Heart left ventricle (tissue), 16 donors: ENCODE measurements around the gene CINP. TPM values are rescaled to one million over a fixed set of nuclear protein-coding genes. Genes with fewer than 3 reads are reported as not detected.

Experiments
- ATAC-seq, 4 donors: fragments of 200-7000 bp; cut with Tn5 transposase; one replicate each; pipeline ENCODE4 v1.9.1; 2020 to 2022; ENCODE audit warnings: moderate library complexity in 4 of 4, mild to moderate bottlenecking in 3 of 4, moderate number of reproducible peaks in 1 of 4
- DNase-seq, 5 donors: peaks; one replicate each; pipeline ENCODE4 v3.0.0-alpha.2; 2020
- H3K27ac ChIP-seq, 12 donors: fragments of 200-600 bp; sonication (generic) in 4 of 12; one replicate each; pipeline versions ENCODE4 v1.5.0 to v1.8.0; 2016 to 2022; ENCODE audit warnings: mild to moderate bottlenecking in 2 of 12
- H3K27me3 ChIP-seq, 9 donors: fragments of 200-600 bp; sonication (generic) in 2 of 9; one replicate each; pipeline versions ENCODE4 v1.5.1 to v1.8.0; 2016 to 2022; ENCODE audit warnings: mild to moderate bottlenecking in 3 of 9
- H3K36me3 ChIP-seq, 9 donors: fragments of 200-600 bp; sonication (generic) in 2 of 9; one replicate each; pipeline versions ENCODE4 v1.5.0 to v1.8.0; 2018 to 2022; ENCODE audit warnings: mild to moderate bottlenecking in 2 of 9
- H3K4me1 ChIP-seq, 12 donors: fragments of 200-600 bp; sonication (generic) in 4 of 12; one replicate each; pipeline versions ENCODE4 v1.5.0 to v1.8.0; 2016 to 2022; ENCODE audit warnings: mild to moderate bottlenecking in 3 of 12
- H3K4me3 ChIP-seq, 12 donors: fragments of 200-600 bp; sonication (generic) in 4 of 12; one replicate each; pipeline versions ENCODE4 v1.5.0 to v1.8.0; 2017 to 2022; ENCODE audit warnings: mild to moderate bottlenecking in 9 of 12, moderate library complexity in 4 of 12
- H3K9me3 ChIP-seq, 12 donors: fragments of 200-600 bp; sonication (generic) in 4 of 12; one replicate each; pipeline versions ENCODE4 v1.5.0 to v1.8.0; 2016 to 2022; ENCODE audit warnings: mild to moderate bottlenecking in 1 of 12
- CTCF ChIP-seq, 12 donors: fragments of 200-600 bp; sonication (generic) in 4 of 12; IDR thresholded peaks; one replicate each; pipeline versions ENCODE4 v1.5.0 to v1.8.0; 2018 to 2022; ENCODE audit warnings: antibody characterized with exemption in 12 of 12, mild to moderate bottlenecking in 5 of 12
- POLR2A ChIP-seq, 2 donors: fragments of 450-650 bp; IDR thresholded peaks; one replicate each; pipeline ENCODE4 v1.6.1; 2017; ENCODE audit warnings: antibody characterized with exemption in 2 of 2, mild to moderate bottlenecking in 2 of 2, moderate library complexity in 2 of 2
- WGBS, 4 donors: extraction: QIAGEN DNeasy Blood & Tissue Kit in 2 of 4; methylation state at CpG; one replicate each; pipeline versions ENCODE4 v1.1.5 to v1.1.7; 2013 to 2018; 5-methylcytosine and 5-hydroxymethylcytosine counted together
- intact Hi-C, 10 donors: fragments of 100-400 bp; cut with DNase I; formaldehyde crosslinking; loops; one replicate each; pipeline versions ENCODE4 v1.11.1 to v1.14.2; 2022
- polyA plus RNA-seq, 2 donors: library from polyadenylated mRNA; stranded (reverse); fragments of 200-250 nt; gene quantifications; one replicate each; pipeline ENCODE4 v1.2.3, GENCODE V29; 2013
- total RNA-seq, 9 donors: library from RNA; depleted of rRNA in 2 of 9; stranded (reverse); fragments of >200 nt in 2 of 9; fragmentation: NEBNext Ultra II Directional in 3 of 9; extraction: Animal tissue kit (Norgen Biotek cat#: 25700) in 3 of 9; gene quantifications; one replicate each; pipeline versions ENCODE4 v1.1.0 to v1.2.4, GENCODE V29; 2016 to 2023
- donor health status: ischemic (EF 13 %, LVEDD 7.1; RV severe dilation, severe dysfunction).
- donor health status: healthy with polysubstance abuse.
- donor health status: DM: no; HTN: yes; CAD: no.
- donor health status: DM: no; HTN: no; CAD: no.
- donor health status: ischemic (EF 25% LVEDD 6.9; RV normal size, moderate dysfunction).
- donor health status: ischemic (EF 25% LVEDD 5.7; RV mildly dilated, moderate dysfunction).
- donor health status: healthy.
- donor health status: DM: yes; HTN: yes; CAD: no.
- donor health status: ischemic (EF 35%, LVEDD 5.7; RV mildly dilated, moderate dysfunction).
- donor health status: nonischemic (EF 11% LVEDD 7.7; RV severe dilation, severe dysfunction).
- donor health status: DM: yes; HTN: yes; CAD: no.
- donor health status: PGD.
- donor health status: ischemic (EF 29% LVEDD 5.4; RV normal size, mild dysfunction).
- donor health status: nonischemic (EF 23%, LVEDD 6.1; RV moderate dilation, normal function).

CINP gene
- total and polyA plus RNA-seq, 11 donors: 26.4 to 51.6 (median 35.3) TPM

GRCh38 chr14:102373110-102373509, 10.4 kb upstream of the CINP start:
- TF ChIP-seq POLR2A (IDR thresholded peaks at IDR 0.05) (no peak), CTCF (IDR thresholded peaks at IDR 0.05) (no peak)
- H3K27me3 ChIP-seq: no peaks in the 10 kb centered on the region
- 89 to 96% (median 92%) methylated on average over 3 of the region's 3 CpGs for WGBS, 4 donors

GRCh38 chr14:102371361-102371760, 8.7 kb upstream of the CINP start:
- peaks cover 0 to 36% (median 6%) of the 10 kb centered on the region in 12 donors for H3K4me1 ChIP-seq
- H3K9me3 ChIP-seq: no peaks in the 10 kb centered on the region
- TF ChIP-seq POLR2A (IDR thresholded peaks at IDR 0.05) (no peak), CTCF (IDR thresholded peaks at IDR 0.05) (no peak)
- no peaks in the 10 kb centered on the region for H3K27me3 ChIP-seq
- H3K27ac ChIP-seq: no peak overlapping the region
- no peak overlapping the region for H3K4me3 ChIP-seq
- WGBS, 4 donors: 71 to 87% (median 86%) methylated on average over 4 of the region's 4 CpGs
- peaks cover 0 to 6% (median under 1%) of the 10 kb centered on the region in 9 donors for H3K36me3 ChIP-seq
- DNase-seq: no peak
- ATAC-seq: peak in 1 of 4 donors; percentile 8
- intact Hi-C loops: no loop called here

More at GRCh38 chr14:102373110-102373509, 10.4 kb upstream of the CINP start:
- ATAC-seq (no peak), DNase-seq (no peak)
- Histone ChIP-seq H3K36me3 (peaks cover 0 to 23% (median 18%) of the 10 kb centered on the region in 9 donors), H3K27ac (no peak overlapping the region), H3K4me1 (peaks cover 0 to 28% (median 5%) of the 10 kb centered on the region in 12 donors), H3K9me3 (no peaks in the 10 kb centered on the region), H3K4me3 (no peak overlapping the region)
- intact Hi-C loops: no loop called here

- intact Hi-C loops: no loop called here
- no peak for TF ChIP-seq CTCF (IDR thresholded peaks at IDR 0.05)
- H3K27ac ChIP-seq: peak overlapping the region in 4 of 12 donors; percentile 9 to 65 (median 32)
Measured at GRCh38 chr14:102370305-102370809, 7.7 kb upstream of the CINP start.

GRCh38 chr14:102363182-102363943, 673 bp upstream of the CINP start:
- Histone ChIP-seq H3K36me3 (peaks cover 0 to 22% (median 15%) of the 10 kb centered on the region in 9 donors), H3K27ac (peak overlapping the region; percentile 86 to 99 (median 94)), H3K4me3 (peak overlapping the region; percentile 81 to 96 (median 92)), H3K4me1 (peaks cover 5 to 46% (median 28%) of the 10 kb centered on the region in 12 donors), H3K27me3 (no peaks in the 10 kb centered on the region), H3K9me3 (no peaks in the 10 kb centered on the region)
- WGBS, 4 donors: 2 to 7% (median 2%) methylated on average over 11 to 53 of the region's 53 CpGs
- peak in 3 of 5 donors; percentile 48 to 62 (median 60) for DNase-seq
- peak; percentile 4 to 61 (median 35) for ATAC-seq
- intact Hi-C loops: loop anchor here in 6 of 10 donors (5.0 to 10.0 kb wide), 3 partner anchors 46 to 154 kb away; partner anchors contain the start of gene ZNF839 (in 2 of the 6)
- no peak for TF ChIP-seq POLR2A (IDR thresholded peaks at IDR 0.05)
- no peak for TF ChIP-seq CTCF (IDR thresholded peaks at IDR 0.05)

More at GRCh38 chr14:102370305-102370809, 7.7 kb upstream of the CINP start:
- ATAC-seq: peak; percentile 47 to 80 (median 68)
- Histone ChIP-seq H3K27me3 (no peaks in the 10 kb centered on the region), H3K4me1 (peaks cover 0 to 36% (median 6%) of the 10 kb centered on the region in 12 donors), H3K36me3 (peaks cover 0 to 6% (median 0%) of the 10 kb centered on the region in 9 donors), H3K4me3 (no peak overlapping the region), H3K9me3 (no peaks in the 10 kb centered on the region)
- DNase-seq: peak in 2 of 5 donors; percentile 30 to 36
- 47 to 59% (median 55%) methylated on average over 11 of the region's 11 CpGs for WGBS, 4 donors
